Fibroblast of pulmonary artery (primary cell): ENCODE measurements around the gene SH3TC2.

Source experiments
- DNase-seq: peaks from one replicate; pipeline ENCODE4 v3.0.0-alpha.2; 2010; ENCODE audit warnings: low read depth
- H3K4me3 ChIP-seq: replicated peaks from 2 replicates; pipeline ENCODE4 v1.5.1; 2011; ENCODE audit warnings: low read depth, mild to moderate bottlenecking, control low read depth, low read length, moderate library complexity
- TF ChIP-seq, protein P1 (sequence below): IDR thresholded peaks from 2 replicates; pipeline ENCODE4 v1.5.1; 2011; ENCODE audit warnings: mild to moderate bottlenecking, control low read depth, low read length, inconsistent platforms; ENCODE audit errors: missing control alignments

SH3TC2 gene

DNA sequence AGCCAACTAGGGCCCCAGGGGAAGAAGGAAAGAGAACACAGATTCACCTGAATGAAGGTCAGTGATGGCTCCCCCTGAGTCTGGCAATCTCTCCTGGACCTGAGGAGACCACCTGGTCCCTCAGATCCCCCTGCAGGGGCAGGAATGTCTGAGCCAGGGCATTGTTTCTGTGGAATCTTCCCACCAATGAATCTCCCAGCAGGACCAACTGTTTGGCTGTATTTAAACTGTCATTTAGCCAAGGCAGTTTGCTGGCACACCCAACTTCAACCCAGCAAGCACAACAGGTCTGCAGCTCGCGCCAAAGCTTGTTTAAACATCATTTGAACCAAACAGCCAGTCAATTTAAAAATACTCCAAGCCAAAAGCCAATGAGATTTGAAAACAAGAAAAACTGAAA, 92.6 kb downstream of the SH3TC2 start:
- no peak overlapping the region for H3K4me3 ChIP-seq
- DNase-seq, result no peak
- TF ChIP-seq, protein P1, sequence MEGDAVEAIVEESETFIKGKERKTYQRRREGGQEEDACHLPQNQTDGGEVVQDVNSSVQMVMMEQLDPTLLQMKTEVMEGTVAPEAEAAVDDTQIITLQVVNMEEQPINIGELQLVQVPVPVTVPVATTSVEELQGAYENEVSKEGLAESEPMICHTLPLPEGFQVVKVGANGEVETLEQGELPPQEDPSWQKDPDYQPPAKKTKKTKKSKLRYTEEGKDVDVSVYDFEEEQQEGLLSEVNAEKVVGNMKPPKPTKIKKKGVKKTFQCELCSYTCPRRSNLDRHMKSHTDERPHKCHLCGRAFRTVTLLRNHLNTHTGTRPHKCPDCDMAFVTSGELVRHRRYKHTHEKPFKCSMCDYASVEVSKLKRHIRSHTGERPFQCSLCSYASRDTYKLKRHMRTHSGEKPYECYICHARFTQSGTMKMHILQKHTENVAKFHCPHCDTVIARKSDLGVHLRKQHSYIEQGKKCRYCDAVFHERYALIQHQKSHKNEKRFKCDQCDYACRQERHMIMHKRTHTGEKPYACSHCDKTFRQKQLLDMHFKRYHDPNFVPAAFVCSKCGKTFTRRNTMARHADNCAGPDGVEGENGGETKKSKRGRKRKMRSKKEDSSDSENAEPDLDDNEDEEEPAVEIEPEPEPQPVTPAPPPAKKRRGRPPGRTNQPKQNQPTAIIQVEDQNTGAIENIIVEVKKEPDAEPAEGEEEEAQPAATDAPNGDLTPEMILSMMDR, result no peak

DNA sequence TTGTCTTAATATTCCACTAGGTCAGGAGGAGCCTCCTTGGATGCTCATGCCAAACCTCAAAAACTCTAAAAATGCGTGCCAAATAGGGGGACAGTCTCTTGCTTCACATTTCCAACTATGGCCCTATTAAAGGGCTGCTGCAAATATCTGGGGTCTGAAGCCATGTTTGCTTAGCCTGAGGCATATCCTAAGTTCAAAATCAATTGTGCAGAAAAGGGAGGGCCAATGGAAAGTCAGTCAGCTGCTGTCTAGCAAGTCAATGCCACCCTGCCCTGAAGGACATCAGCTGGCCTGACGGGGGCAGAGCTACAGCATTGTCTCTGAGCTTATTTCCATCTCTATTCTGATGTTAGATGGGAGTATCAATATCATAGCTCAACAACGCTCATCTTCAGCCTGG, 93.6 kb downstream of the SH3TC2 start:
- TF ChIP-seq, protein P1, result no peak
- DNase-seq, result no peak
- no peak overlapping the region for H3K4me3 ChIP-seq

DNA sequence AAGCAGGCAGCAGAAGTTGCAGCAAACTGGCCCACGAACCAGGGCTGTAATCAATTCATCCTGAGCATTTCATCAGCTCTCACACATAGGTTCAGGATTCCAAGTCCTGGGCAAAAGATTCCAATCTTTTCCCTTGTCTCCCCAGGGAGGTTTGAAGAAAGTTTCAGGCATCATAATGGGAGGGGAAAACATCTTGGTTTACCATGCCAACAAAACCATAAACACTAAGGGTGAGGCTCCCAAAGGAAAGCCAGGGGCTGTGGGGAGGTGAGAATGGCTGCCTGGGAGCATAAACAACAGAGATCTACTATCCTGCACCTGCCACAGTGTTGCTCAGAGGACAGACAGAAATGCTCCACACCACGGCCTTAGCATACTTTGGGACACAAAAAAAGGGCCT, 94.6 kb downstream of the SH3TC2 start:
- H3K4me3 ChIP-seq, result no peak overlapping the region
- TF ChIP-seq, protein P1, result no peak
- no peak for DNase-seq

DNA sequence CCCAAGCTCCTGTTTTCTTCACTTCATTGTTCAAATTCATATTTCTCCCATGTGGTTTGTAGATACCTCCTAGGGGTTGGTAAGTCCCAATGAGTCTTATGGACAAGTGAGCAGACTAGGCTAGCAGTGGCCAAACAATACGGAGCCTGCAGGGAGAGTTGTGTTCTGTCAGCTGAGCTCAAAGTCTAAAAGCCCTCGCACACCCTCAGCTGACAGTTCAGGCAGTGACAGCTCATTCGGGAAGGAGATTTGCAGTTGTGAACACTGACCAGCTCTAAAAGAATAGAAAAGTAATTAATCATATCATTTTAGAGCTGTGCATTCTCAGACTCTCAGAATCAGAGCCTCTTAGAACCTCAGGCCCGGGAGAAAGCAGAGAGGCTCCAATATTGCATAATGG, 95.1 kb downstream of the SH3TC2 start:
- TF ChIP-seq, protein P1, result no peak
- no peak overlapping the region for H3K4me3 ChIP-seq
- no peak for DNase-seq

DNA sequence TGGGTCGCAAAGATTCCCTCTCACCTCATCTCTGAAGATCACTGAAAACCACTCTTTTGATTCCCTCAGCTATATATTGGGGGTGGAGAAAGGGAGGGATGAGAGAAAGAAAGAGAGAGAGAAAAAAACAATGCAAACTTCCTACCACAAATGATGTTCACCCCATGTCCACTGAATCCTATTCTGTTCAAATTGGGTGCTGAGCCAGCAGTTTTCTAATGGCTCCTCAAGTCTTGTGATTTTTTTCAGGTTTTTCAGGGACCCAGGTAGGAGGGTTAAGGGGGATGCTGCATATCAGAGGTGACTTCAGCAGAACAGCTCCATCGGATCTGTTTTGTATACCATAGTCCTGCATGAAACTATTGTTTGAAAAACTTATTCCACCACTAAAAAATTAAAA, 95.9 kb downstream of the SH3TC2 start:
- TF ChIP-seq, protein P1, result no peak
- no peak overlapping the region for H3K4me3 ChIP-seq
- DNase-seq, result no peak

DNA sequence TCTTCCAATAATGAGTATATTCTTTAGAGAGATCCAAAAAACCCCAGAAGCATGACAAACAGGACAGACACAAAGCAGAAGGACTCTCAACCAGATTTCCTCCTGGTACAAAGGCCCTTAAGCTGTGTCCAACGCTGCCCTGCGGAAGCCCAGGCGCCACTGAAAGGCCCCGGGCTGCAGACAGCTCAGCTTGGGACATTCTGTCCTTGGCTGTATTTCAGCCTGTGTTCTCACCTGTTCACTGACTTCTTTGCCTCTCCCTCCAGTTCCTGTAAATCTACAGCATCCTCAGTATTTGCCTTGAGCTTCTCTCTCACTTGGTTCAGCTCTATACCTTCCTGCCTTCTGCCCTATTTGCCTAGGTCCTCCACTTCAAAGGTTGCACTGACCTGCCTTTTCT, 96.5 kb downstream of the SH3TC2 start:
- TF ChIP-seq, protein P1, result no peak
- H3K4me3 ChIP-seq, result no peak overlapping the region
- no peak for DNase-seq

DNA sequence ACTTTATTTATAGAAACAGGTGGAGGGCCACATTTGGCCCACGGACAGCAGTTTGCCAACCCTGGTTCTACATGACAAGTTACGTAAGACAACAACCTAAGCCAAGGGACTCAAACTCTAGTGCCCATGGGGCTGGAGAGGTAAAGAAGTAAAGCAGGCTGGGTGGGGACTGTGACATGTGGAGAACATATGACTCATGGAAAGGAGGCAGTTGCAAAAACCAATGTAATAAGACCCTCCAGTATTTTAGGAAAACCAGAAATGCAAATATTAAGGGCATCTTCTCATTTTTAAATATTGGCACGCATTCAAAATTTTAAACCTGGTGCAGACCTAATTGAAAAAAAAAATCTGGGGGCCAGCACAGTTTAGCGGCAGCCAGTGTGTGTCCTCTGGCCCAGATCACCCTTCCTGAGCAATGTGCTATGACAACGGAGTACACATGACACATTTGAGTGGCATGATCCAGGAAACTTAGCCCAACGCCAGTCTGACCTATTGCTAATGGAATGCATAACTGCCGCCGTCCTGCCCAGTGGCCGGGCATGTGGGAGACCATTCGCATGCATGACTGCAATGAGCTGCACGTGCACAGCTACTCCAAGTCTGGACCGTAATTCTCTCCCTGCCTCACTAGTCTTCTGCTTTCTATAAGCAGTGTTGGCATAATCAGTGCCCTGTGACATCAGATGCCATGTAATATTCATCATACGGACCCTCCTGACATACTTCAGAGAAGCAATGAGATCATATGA, 97.2 kb downstream of the SH3TC2 start:
- H3K4me3 ChIP-seq, result no peak overlapping the region
- TF ChIP-seq, protein P1, result no peak
- peak; percentile 90 for DNase-seq
